ENCODE measurements around the gene CMTR1.

DNA sequence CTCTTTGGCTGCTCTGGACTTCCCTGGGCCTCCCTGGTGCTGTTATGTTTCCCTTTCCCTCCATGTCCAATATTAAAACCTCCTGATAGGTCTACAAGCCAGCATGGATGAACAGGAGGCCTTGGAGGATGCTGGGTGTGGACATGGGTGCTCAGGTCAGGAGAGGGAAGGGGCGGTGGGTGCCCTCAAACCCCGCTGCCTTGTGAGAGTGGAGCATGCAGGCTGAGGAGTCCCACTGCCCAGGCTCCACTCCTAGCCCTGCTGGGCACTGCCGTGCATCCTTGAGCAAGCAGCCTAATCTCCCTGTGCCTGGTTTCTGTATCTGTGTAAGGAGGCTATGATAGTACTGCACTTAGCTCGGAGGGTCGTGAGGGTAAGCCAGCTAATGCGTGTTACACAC, 85.1 kb downstream of the CMTR1 start:
- TF ChIP-seq, protein P1, sequence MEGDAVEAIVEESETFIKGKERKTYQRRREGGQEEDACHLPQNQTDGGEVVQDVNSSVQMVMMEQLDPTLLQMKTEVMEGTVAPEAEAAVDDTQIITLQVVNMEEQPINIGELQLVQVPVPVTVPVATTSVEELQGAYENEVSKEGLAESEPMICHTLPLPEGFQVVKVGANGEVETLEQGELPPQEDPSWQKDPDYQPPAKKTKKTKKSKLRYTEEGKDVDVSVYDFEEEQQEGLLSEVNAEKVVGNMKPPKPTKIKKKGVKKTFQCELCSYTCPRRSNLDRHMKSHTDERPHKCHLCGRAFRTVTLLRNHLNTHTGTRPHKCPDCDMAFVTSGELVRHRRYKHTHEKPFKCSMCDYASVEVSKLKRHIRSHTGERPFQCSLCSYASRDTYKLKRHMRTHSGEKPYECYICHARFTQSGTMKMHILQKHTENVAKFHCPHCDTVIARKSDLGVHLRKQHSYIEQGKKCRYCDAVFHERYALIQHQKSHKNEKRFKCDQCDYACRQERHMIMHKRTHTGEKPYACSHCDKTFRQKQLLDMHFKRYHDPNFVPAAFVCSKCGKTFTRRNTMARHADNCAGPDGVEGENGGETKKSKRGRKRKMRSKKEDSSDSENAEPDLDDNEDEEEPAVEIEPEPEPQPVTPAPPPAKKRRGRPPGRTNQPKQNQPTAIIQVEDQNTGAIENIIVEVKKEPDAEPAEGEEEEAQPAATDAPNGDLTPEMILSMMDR (IDR thresholded peaks at IDR 0.05) = no peak
- TF ChIP-seq EP300 (IDR thresholded peaks at IDR 0.05) (no peak), POLR2AphosphoS5 (IDR thresholded peaks at IDR 0.05) (no peak), POLR2A (IDR thresholded peaks at IDR 0.05) (no peak)
